ENCODE results near the gene HS3ST3A1. TPM values are rescaled to one million over a fixed set of nuclear protein-coding genes. Genes with fewer than 3 reads are reported as not detected.

The HS3ST3A1 gene
- total RNA-seq, 1 experiment from 2014 or later = not detected

GRCh38 chr17:13480877-13481276 is 120.9 kb downstream of the HS3ST3A1 start:
- no peaks in the 10 kb centered on the region for H3K27me3 Mint-ChIP-seq (ENCODE audit: insufficient read depth, unreplicated experiment)
- ChIA-PET CTCF (no interaction called here), POLR2A (no interaction called here)
- H3K36me3 Mint-ChIP-seq (ENCODE audit: insufficient read depth, unreplicated experiment) = no peaks in the 10 kb centered on the region
- peaks cover 29% of the 10 kb centered on the region for H3K9me3 Mint-ChIP-seq (ENCODE audit: unreplicated experiment)
- peaks cover 8% of the 10 kb centered on the region for H3K4me1 Mint-ChIP-seq (ENCODE audit: low read depth, unreplicated experiment)
- no peak for TF ChIP-seq CTCF (IDR thresholded peaks at IDR 0.05; ENCODE audit: insufficient read depth in 1 of 2, low read depth in 1 of 2, low read length in 1 of 2, severe bottlenecking in 1 of 2, unreplicated experiment in 1 of 2)
- no peak for DNase-seq
- no peak overlapping the region for H3K27ac Mint-ChIP-seq (ENCODE audit: unreplicated experiment)
- Histone ChIP-seq H3K4me1 (peaks cover 14% of the 10 kb centered on the region), H3K4me3 (ENCODE audit: low read depth, low read length) (no peak overlapping the region), H3K36me3 (ENCODE audit: control insufficient read depth, insufficient read depth, low read length) (no peaks in the 10 kb centered on the region), H3K27me3 (replicated peaks; ENCODE audit: control insufficient read depth, insufficient read depth, low read length) (no peaks in the 10 kb centered on the region), H3K9me3 (no peaks in the 10 kb centered on the region)
- intact Hi-C loops (cut with micrococcal nuclease; ENCODE audit: unreplicated experiment) = no loop called here
- H3K4me3 Mint-ChIP-seq (ENCODE audit: unreplicated experiment) = no peak overlapping the region
- no TSS peak for BruUV-seq (replicated peaks)

- H3K27ac Mint-ChIP-seq (ENCODE audit: unreplicated experiment) = no peak overlapping the region
- no peak for DNase-seq
- peaks cover 29% of the 10 kb centered on the region for H3K9me3 Mint-ChIP-seq (ENCODE audit: unreplicated experiment)
- CTCF ChIA-PET = no interaction called here
- no peaks in the 10 kb centered on the region for H3K9me3 ChIP-seq
- H3K4me1 ChIP-seq = peaks cover 14% of the 10 kb centered on the region
- no TSS peak for BruUV-seq (replicated peaks)
- POLR2A ChIA-PET = no interaction called here
- no peaks in the 10 kb centered on the region for H3K27me3 ChIP-seq (replicated peaks; ENCODE audit: control insufficient read depth, insufficient read depth, low read length)
- H3K36me3 Mint-ChIP-seq (ENCODE audit: insufficient read depth, unreplicated experiment) = no peaks in the 10 kb centered on the region
- peaks cover 8% of the 10 kb centered on the region for H3K4me1 Mint-ChIP-seq (ENCODE audit: low read depth, unreplicated experiment)
- H3K4me3 Mint-ChIP-seq (ENCODE audit: unreplicated experiment) = no peak overlapping the region
- H3K4me3 ChIP-seq (ENCODE audit: low read depth, low read length) = no peak overlapping the region
- H3K36me3 ChIP-seq (ENCODE audit: control insufficient read depth, insufficient read depth, low read length) = no peaks in the 10 kb centered on the region
- intact Hi-C loops (cut with micrococcal nuclease; ENCODE audit: unreplicated experiment) = no loop called here
- no peaks in the 10 kb centered on the region for H3K27me3 Mint-ChIP-seq (ENCODE audit: insufficient read depth, unreplicated experiment)
- TF ChIP-seq CTCF (IDR thresholded peaks at IDR 0.05; ENCODE audit: insufficient read depth in 1 of 2, low read depth in 1 of 2, low read length in 1 of 2, severe bottlenecking in 1 of 2, unreplicated experiment in 1 of 2) = no peak
Measured at GRCh38 chr17:13478326-13478830, 123.4 kb downstream of the HS3ST3A1 start.

- BruUV-seq (replicated peaks) = no TSS peak
- POLR2A ChIA-PET = no interaction called here
- no peak for TF ChIP-seq CTCF (IDR thresholded peaks at IDR 0.05; ENCODE audit: insufficient read depth in 1 of 2, low read depth in 1 of 2, low read length in 1 of 2, severe bottlenecking in 1 of 2, unreplicated experiment in 1 of 2)
- intact Hi-C loops (cut with micrococcal nuclease; ENCODE audit: unreplicated experiment) = no loop called here
- Histone ChIP-seq H3K36me3 (ENCODE audit: control insufficient read depth, insufficient read depth, low read length) (no peaks in the 10 kb centered on the region), H3K4me1 (peaks cover 14% of the 10 kb centered on the region), H3K27me3 (replicated peaks; ENCODE audit: control insufficient read depth, insufficient read depth, low read length) (no peaks in the 10 kb centered on the region), H3K4me3 (ENCODE audit: low read depth, low read length) (no peak overlapping the region), H3K9me3 (no peaks in the 10 kb centered on the region)
- Mint-ChIP-seq H3K36me3 (ENCODE audit: insufficient read depth, unreplicated experiment) (no peaks in the 10 kb centered on the region), H3K27me3 (ENCODE audit: insufficient read depth, unreplicated experiment) (no peaks in the 10 kb centered on the region), H3K27ac (ENCODE audit: unreplicated experiment) (peak overlapping the region; percentile 28), H3K4me3 (ENCODE audit: unreplicated experiment) (no peak overlapping the region), H3K9me3 (ENCODE audit: unreplicated experiment) (peaks cover 29% of the 10 kb centered on the region), H3K4me1 (ENCODE audit: low read depth, unreplicated experiment) (peaks cover 8% of the 10 kb centered on the region)
- CTCF ChIA-PET = no interaction called here
- DNase-seq = peak in 1 of 2 experiments; percentile 18
Measured at GRCh38 chr17:13477180-13477611, 124.5 kb downstream of the HS3ST3A1 start.

Measured in Caco-2 (cell line).